CD4-positive, alpha-beta T cell treated with Interleukin-21 for 1 hour (primary cell): ENCODE data around the gene SFSWAP.
"Not testable (repeated sequence)": the region's sequence is repeated elsewhere in the genome, so short reads cannot be mapped to it uniquely, and the experiment has no call there.

Experiments
- DNase-seq: peaks from one replicate; pipeline ENCODE4 v3.0.0-alpha.2; 2020

Gene SFSWAP

DNA sequence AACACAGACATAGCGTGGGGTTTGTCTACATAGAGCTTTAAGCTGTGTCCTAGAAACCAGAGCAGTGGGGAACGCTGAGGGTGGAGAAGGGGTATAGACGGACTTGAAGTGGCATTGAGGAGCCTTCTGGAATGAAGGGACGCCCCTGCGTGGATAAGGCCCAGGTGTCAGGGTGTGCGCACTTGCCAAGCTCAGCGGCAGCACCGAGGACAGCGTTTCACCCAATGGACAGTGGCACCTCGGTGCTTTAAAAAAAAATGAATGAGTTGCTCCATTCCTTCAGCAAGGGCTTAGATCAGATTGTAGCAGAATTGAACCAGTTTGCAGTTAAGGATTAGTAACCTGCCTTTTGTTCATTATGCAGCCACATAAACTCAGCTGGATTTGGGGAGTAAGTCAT is 83.7 kb downstream of the SFSWAP start:
- no peak for DNase-seq

DNA sequence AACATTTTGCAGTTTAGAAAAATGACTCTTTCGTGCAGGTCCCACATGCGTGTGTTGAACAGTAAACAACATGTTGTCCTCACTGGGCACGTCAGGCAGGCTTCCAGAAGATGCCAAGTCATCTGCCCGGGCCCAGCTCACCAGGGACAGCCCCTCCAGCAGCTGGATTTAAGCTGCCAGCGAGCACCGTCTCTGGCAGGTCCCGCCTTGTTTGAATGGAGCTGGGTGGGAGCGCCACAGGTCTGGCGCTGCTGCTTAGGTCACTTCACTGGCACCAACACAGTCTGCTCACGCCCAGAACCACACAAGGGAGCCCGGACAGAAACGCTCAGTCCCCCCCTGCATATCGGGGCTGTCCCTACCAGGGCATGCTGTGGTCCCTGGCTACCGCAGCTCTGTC is 84.2 kb downstream of the SFSWAP start:
- no peak for DNase-seq

DNA sequence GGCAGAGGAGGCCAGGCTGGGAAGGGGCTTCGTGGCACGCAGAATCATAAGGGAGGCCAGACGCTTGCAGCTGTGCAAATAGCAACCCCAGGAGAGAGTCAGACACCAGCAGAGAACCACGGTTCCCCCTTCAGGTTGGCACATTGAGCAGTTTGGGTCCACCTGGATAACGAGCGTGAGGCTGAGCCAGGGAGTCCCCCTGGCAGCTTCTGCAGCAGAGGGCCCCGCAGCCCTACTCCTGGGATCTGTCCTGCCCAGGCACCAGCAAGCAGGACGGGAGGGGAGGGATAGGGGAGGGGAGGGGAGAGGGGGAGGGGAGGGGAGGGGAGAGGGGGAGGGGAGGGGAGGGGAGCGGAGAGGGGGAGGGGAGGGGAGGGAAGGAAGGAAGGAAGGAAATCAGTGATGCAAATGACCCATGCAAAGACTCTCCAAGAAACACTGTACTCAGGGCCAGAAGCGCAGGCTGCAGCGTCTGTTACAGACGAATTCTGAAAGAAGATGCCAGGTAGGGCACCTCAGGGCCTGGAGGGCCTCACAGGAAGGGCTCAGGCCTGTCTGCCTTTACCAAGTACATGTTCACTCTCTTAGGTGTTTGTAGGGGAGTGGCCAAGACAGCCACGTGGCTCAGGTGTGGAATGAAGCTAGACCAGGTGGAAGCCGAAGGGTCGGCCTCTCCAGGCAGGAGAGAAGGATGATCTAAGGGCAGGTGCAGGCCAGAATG is 85.0 kb downstream of the SFSWAP start:
- DNase-seq: no peak

DNA sequence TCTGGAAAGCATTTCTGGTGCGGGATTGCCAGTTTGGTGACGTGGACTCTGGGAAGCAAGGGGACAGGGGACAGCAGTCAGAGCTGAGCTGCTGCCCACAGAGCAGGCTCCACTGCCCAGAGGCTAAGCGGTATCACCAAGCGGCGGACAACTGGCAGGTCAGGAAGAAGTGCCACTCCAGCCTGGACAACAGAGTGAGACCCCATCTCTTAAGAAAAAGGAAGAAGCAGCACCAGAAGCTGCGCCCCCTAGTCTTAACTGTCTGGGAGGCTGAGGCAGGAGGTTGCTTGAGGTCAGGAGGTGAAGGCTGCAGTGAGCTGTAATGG is 85.5 kb downstream of the SFSWAP start:
- DNase-seq: no peak

DNA sequence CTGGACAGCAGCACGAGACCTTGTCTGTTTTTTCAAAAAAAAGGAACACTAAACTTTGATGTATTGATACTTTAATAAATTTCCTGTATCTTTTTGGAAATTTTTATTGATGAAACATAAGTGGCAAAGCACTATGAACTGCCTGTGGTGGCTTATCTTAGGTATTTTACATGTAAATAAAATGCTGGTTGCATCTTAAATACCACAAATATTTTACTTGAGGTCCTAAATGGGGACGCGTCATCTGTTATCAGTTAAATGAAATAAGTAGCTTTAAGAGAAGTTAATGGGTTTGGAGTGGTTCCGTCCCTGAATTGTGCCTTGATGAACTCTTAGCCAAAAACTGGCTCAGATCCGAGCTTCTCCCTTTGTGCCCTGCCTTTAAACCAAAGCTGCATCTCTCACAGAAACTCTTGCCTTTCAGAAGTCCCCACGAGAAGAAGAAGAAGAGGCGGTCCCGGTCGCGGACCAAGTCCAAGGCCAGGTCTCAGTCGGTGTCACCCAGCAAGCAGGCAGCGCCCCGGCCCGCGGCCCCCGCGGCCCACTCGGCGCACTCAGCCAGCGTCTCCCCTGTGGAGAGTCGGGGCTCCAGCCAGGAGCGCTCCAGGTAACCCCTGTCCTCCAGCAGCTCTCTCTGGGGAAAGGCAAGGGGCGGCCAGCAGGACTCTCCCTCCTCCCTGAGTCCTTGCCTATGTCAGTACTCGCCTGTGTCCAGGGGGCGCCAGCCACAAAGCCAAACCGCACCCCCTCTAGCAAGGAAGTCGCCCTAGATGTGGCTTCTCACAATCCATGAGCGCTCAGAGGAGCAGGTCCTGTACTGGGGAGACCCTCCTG is 86.1 kb downstream of the SFSWAP start:
- no peak for DNase-seq

DNA sequence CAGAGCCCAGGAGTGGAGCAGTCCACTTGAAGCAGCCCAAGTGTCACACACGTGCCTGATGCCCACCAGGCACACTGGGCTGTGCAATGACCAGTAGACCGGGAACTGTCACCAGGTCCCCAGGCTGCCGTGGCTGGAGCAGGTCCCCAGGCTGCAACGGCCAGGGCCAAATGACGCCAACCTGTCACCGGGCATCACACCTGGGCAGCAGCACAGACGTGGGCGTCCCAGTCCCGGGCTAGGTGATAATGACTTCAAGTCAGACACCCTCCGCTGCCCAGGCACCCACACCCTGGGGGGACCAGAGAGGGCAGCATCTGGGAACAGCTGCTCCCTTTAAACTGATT is 86.7 kb downstream of the SFSWAP start:
- DNase-seq: no peak

DNA sequence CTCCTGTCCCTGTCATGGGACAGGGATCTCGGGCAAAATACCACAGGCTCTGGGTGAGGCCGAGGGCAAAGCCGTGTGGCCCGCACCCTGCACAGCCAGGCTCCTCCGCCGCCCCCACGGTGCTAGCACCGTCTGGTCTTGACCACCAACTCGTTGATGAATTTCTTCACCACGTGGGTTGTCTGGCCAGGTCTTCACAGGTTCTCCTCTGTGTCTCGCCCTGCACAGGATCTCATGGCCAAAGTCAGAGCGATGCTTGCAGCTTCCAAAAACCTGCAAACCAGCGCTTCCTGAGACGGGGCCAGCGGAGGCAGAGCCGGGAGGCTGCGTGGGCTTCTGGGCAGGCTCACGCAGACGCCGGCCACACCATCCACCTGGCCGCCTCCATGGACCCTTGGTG is 88.3 kb downstream of the SFSWAP start:
- no peak for DNase-seq

DNA sequence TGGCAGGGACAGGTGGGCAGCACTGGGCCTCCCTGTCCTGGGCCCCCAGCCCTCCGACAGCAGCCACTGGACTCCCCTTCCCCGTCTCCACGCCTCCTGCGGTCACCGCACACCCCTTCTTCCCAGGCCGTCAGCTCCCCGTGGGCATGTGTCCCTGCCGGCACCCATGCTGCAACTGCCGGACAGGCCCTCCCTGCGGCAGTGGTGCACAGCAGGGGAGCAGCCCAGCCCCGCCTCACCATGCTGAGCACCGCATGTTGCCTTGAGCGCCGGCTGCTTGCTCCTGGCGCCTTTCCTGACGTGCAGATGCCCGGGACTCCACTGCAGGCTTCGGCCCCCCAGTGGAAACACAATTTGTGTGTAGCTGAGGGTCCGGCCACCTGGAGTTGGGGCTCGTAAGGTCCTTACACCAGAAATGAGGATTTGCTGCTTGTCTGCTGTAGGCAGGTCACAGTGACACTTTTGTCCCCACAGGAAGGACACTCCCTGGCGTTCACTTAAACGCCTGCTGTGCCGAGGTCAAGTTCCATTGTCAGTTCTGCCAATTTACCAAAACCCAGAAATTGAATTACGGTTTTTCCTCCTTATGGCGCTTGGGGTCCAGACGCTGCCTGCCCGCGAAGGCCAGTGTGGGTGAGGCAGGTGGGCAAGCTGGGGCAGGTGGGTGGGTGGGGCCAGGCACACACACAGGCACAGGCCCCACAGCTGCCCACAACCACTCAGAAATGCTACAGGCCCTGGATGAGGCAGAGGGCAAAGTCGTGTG is 89.1 kb downstream of the SFSWAP start:
- DNase-seq: no peak

DNA sequence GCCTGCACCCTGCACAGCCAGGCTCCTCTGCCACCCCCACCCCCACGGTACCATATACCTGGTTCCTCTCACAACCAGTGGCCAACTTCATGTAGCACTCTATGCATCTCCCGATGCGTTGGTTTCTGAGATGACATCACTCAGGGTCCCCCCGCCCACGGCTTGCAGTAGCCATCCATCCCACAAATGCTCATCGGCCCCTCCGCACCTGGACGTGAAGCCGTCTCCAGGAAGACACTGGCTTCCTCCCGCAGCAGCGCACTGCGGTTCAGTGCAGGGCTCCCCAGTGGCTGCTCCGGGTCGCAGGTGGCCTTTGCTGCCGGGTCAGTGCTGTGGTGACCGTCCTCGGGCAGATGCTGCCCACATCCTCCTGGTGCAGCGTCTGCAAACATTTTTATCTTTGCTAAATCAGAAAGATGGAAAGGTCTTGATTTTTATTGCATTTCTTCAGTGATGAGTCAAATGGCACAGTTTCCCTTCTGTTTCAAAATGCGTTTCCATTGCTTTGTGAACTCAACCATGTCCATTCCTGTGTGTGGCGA is 89.8 kb downstream of the SFSWAP start:
- no peak for DNase-seq

DNA sequence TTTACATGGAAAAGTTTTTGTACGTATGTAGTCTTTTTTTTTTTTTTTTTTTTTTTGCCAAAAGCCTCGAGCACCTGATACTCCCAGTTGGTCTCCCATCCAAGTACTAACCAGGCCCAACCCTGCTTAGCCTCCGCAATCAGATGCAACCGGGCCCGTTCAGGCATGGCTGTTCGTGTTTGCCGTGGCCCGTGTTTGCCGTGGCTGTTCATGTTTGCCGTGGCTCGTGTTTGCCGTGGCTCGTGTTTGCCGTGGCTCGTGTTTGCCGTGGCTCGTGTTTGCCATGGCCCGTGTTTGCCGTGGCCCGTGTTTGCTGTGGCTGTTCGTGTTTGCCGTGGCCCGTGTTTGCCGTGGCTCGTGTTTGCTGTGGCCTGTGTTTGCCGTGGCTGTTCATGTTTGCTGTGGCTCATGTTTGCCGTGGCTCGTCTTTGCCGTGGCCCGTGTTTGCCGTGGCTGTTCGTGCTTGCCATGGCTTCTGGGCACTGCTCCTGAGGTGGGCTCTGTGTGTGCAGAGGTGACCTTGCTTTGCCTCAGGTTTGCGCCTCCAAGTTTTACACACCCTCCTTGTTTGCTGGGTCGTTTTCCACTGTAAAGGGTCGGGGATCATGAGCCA is 90.5 kb downstream of the SFSWAP start:
- no peak for DNase-seq

DNA sequence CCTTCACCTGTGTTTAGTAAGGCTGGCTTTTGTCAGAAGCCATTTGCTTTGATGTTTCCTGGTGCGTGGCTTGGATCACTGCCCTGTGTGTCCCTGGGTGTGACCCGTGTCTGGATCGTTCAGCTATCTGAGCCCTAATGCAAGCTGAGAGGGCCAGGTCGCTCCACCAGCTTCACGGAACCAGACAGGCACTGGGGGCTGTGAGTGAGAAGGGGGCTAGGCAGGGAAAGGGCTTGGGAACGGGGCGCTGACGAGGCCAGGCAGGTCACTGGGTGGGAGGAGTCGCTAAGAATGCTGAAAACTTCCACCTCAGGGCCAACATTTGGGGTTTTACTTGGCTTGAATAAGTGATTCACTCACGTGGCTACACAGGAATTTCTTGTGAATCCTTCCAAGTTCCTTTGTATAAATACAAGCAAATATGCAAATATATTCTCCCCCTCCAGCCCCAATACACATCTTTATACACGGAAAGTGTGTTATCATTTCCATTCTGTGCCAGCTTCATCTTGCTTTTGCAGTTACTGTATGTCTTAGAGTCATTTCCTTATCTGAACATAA is 93.2 kb downstream of the SFSWAP start:
- no peak for DNase-seq

DNA sequence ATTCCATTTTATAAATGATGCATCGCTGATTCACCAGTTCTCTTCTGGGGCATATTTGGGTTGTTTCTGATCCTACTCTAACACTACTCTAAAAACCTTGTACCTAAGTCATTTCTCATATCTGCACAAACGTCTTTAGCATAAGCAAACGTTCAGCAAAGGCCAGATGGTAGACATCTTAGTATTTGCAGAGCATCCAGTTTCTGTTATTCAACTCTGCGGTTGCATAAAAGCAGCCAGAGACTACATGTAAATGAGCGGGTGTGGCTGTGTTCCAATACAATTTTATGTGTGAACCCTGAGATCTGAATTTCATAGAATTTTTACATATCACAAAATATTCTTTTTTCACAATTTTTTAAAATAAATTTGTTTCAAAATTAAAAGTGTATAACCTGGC is 94.5 kb downstream of the SFSWAP start:
- DNase-seq: no peak

DNA sequence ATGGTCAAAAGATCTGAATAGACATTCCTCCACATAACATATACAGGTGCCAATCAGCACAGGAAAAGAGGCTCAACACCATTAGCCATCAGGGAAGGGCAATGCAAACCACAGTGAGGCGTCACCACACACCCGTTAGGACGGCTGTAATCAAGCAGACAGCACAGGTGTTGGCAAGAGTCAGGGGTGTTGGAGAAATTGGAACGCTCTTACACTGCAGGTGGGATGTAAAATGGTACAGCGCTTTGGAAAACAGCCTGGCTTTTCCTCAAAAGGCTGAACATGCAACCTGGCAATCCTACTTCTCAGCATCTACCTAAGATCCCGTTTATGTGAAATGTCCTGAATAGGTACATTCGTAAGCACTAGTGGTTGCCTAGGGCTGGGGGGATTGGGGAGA is 95.8 kb downstream of the SFSWAP start:
- no peak for DNase-seq

DNA sequence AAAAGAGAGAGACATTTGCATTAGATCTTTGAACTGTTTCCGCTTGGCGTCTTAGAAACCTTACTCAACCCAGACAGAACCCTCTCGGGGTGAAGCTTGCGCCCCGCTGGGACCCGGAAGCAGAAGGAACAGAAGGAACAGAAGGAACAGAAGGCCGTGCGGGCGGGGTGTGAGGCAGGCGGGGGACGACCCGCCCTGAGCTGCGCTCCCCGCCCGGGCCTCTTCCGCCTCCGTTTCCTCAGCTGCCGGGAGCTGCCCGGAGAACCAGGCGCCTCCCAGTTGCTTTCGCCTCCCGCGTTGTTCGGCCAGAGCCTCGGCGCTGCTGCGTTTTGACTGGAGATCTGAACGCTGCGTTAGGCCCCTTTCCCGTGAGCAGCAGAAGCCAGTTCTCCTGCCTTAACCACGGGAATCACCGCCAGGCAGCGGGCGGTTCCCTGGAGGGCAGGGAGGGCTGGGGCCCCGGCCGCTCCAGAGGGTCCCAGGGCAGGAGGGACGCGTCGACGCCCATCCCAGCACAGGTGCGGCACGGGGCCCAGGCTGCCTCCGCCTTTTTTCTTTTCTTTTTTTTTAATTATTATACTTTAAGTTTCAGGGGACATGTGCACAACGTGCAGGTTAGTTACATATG is 98.0 kb downstream of the SFSWAP start:
- DNase-seq: peak; percentile 21

DNA sequence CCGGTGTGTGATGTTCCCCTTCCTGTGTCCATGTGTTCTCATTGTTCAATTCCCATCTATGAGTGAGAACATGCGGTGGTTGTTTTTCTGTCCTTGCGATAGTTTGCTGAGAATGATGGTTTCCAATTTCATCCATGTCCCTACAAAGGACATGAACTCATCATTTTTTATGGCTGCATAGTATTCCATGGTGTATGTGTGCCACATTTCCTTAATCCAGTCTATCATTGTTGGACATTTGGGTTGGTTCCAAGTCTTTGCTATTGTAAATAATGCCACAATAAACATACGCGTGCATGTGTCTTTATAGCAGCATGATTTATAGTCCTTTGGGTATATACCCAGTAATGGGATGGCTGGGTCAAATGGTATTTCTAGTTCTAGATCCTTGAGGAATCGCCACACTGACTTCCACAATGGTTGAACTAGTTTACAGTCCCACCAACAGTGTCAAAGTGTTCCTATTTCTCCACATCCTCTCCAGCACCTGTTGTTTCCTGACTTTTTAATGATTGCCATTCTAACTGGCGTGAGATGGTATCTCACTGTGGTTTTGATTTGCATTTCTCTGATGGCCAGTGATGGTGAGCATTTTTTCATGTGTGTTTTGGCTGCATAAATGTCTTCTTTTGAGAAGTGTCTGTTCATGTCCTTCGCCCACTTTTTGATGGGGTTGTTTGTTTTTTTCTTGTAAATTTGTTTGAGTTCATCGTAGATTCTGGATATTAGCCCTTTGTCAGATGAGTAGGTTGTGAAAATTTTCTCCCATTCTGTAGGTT is 98.8 kb downstream of the SFSWAP start:
- not testable (repeated sequence) for DNase-seq

DNA sequence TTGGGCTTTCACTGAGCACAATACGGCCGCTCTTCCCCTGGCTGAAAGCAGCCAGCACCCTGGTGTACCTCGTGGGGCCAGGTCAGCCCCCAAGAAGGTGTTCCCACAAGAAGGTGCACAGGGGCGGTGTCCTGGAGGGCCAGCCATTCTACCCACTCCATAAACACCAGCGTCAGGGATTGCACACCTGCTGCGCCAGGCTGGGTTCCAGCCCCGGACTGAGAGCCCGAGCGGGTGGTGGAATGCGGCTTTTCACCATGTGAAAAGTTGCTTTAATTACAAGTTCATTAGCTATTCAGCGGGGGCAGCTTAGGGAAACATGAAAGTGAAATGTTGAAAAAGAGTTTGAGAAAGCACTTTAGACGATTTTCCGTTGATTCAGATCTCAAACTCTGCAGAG is 99.8 kb downstream of the SFSWAP start:
- DNase-seq: no peak

DNA sequence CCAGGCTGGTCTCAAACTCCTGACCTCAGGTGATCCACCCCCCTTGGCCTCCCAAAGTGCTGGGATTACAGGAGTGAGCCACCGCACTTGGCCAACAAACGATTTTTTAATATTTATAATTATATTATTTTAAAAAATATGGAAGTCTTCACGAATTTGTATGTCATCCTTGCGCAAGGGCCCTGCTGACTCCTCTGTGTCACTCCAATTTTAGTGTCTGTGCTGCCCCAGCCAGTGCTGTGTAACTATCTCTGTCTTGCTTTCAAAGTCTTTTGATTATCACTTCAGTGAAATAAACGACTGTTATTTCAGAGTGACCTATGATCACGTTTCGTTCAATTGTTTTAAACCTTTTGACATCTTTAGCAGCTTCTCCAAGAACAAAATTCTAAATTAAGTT is 104.2 kb downstream of the SFSWAP start:
- DNase-seq: no peak

DNA sequence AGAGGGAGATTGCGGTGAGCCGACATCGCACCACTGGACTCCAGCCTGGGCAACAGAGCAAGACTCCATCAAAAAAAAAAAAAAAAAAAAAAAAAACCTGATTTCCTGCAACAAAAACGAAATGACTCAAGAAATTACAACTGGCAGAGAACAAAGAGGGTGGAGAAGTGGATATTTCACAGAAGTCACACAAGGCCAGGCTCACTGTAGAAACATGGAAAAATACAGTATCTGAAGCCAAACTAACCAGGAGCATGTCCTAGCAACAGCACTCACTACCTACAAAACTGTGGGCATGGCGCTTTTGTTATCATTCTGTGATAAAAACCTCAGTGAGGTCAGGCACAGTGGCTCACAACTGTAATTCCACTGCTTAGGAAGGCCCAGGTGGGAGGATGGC is 105.6 kb downstream of the SFSWAP start:
- DNase-seq: no peak

DNA sequence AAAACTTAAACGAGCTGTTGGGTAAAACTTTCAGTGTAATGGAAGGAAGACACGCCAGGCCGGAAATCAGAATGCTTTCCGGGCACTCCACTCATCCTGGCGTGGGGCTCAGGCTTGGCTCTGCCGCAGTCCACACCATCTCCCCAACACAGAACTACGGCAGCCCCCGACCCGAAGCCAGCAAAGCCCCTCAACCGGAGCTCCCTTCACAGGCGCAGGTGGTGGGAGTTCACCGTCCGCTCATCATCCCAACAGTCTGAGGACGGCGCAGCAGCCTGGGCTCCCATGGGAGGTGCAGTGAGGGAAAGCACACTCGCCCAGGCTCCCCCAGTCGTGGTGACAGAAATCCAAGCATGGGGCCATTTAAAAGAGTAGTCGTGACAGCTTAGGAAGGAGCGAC is 106.4 kb downstream of the SFSWAP start:
- DNase-seq: no peak

DNA sequence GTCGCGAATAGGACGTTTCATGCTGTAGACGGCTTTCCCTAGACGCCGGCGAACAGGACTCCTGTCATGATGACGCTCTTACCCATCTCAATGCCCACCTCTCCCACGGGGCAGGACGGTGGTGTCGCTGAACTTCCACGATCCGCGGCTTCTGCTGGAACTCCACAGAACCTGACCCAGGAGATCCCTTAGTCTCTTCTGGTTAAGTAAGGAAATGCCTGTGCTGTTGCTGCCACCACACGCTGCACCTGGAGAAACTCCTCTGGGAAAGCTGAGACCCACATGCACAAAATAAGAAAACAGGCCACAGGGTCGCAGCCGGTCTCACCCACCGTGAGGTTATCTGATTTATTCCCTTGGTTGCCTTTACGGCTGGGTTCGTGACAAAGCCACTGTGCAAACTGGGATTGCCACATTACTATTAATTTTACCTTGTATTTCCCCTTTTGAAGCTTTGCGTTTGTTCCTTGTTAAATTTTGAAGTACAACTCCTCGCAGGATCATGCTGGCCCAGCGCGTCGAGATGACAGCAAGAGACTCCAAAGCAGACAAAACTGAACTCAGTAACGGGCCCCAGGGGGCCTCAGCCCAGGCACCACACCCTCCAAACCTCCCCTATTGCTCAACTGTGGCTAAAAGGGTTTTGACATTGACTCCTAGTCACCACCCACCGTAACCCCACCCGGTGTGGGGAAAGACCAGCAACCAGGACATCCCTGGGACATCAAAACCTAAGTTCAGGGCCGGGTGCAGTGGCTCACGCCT is 108.1 kb downstream of the SFSWAP start:
- DNase-seq: no peak

DNA sequence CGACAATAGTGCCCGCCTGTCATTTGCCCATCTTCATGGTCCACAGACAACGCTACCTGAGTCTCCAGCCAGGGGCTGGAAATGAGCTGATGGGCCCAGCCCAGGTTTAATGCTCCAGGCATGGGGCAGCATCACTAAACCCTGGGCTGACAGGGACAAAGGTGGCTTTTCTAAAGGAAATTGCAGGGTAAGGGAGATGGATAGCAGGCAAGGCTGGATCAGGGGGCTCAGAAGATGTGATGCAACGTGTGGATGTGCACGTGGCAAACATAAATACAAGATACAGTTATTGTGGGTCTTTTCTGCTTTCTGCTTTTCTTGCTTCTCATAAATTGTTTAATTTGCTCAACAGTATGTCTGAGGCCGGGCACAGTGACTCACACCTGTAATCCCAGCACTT is 113.6 kb downstream of the SFSWAP start:
- DNase-seq: no peak
